Breast epithelium (tissue), 4 donors: ENCODE data around the gene METTL8. TPM values are rescaled to one million over a fixed set of nuclear protein-coding genes. Genes with fewer than 3 reads are reported as not detected.
"Not testable (repeated sequence)": the region's sequence is repeated elsewhere in the genome, so short reads cannot be mapped to it uniquely, and the experiment has no call there.

Experiments used
- DNase-seq, 2 donors: peaks; one replicate each; pipeline ENCODE4 v3.0.0-alpha.2; 2019; ENCODE audit warnings: low spot score in 2 of 2
- H3K27ac ChIP-seq, 2 donors: fragments of 200-600 bp; sonication (generic) in 1 of 2; one replicate each; pipeline ENCODE4 v1.5.1; 2016 to 2019; ENCODE audit warnings: mild to moderate bottlenecking in 1 of 2
- H3K27me3 ChIP-seq, 2 donors: fragments of 200-600 bp; sonication (generic) in 1 of 2; one replicate each; pipeline versions ENCODE4 v1.5.1 to v1.6.0; 2017 to 2019; ENCODE audit warnings: control low read depth in 1 of 2, mild to moderate bottlenecking in 1 of 2
- H3K36me3 ChIP-seq: fragments of 200-600 bp; one replicate; pipeline ENCODE4 v1.5.1; 2019
- H3K4me1 ChIP-seq, 2 donors: fragments of 200-600 bp; sonication (generic); one replicate each; pipeline ENCODE4 v1.5.1; 2016 to 2019; ENCODE audit warnings: control low read depth in 1 of 2
- H3K4me3 ChIP-seq, 3 donors: fragments of 200-600 bp; sonication (generic); 1 replicate in 2 of 3; 2 replicates in 1 of 3; pipeline ENCODE4 v1.5.1; 2016 to 2019; ENCODE audit warnings: mild to moderate bottlenecking in 3 of 3, moderate library complexity in 2 of 3
- H3K9me3 ChIP-seq, 2 donors: fragments of 200-600 bp; sonication (generic) in 1 of 2; one replicate each; pipeline ENCODE4 v1.5.1; 2016 to 2019; ENCODE audit warnings: control low read depth in 1 of 2
- CTCF ChIP-seq, 3 donors: fragments of 450-650 bp; IDR thresholded peaks; one replicate each; pipeline ENCODE4 v1.5.1; 2016 to 2017; ENCODE audit warnings: antibody characterized with exemption in 3 of 3, mild to moderate bottlenecking in 3 of 3, moderate library complexity in 3 of 3
- POLR2A ChIP-seq: fragments of 450-650 bp; IDR thresholded peaks from one replicate; pipeline ENCODE4 v1.6.1; 2016; ENCODE audit warnings: antibody characterized with exemption, mild to moderate bottlenecking, moderate library complexity
- POLR2AphosphoS5 ChIP-seq, 3 donors: sonication (generic); formaldehyde crosslinking; IDR thresholded peaks; one replicate each; pipeline ENCODE4 v1.6.1; 2017; ENCODE audit warnings: antibody characterized with exemption in 3 of 3
- intact Hi-C: fragments of 100-400 bp; cut with DNase I; formaldehyde crosslinking; loops from one replicate; pipeline ENCODE4 v1.15.1; 2023; ENCODE audit warnings: low total_unique reads
- total RNA-seq, 3 donors: library from RNA; depleted of rRNA; stranded (reverse); fragments of >200 nt; gene quantifications; one replicate each; pipeline ENCODE4 v1.1.0, GENCODE V29; 2016

Gene METTL8
- total RNA-seq, 3 donors from 2014 or later: 21.4 to 26.9 (median 22.9) TPM

GRCh38 chr2:171315781-171316180 is 118.0 kb downstream of the METTL8 start:
- Histone ChIP-seq H3K36me3 (no peaks in the 10 kb centered on the region), H3K27ac (no peak overlapping the region), H3K9me3 (peaks cover 12 to 13% of the 10 kb centered on the region in 2 donors), H3K4me3 (no peak overlapping the region), H3K27me3 (no peaks in the 10 kb centered on the region), H3K4me1 (no peaks in the 10 kb centered on the region)
- TF ChIP-seq POLR2AphosphoS5 (IDR thresholded peaks at IDR 0.05) (no peak), POLR2A (no peak), CTCF (IDR thresholded peaks at IDR 0.05) (no peak)
- intact Hi-C loops: no loop called here
- no peak for DNase-seq

GRCh38 chr2:171312182-171312581 is 121.6 kb downstream of the METTL8 start:
- H3K4me1 ChIP-seq, intact Hi-C loops, H3K27me3 ChIP-seq, H3K36me3 ChIP-seq, H3K27ac ChIP-seq, H3K4me3 ChIP-seq, DNase-seq: not testable (repeated sequence)
- H3K9me3 ChIP-seq: peaks cover 12 to 13% of the 10 kb centered on the region in 2 donors

- H3K4me3 ChIP-seq, H3K36me3 ChIP-seq, H3K4me1 ChIP-seq, DNase-seq, H3K27me3 ChIP-seq, intact Hi-C loops, H3K27ac ChIP-seq: not testable (repeated sequence)
- H3K9me3 ChIP-seq: peaks cover 12 to 13% of the 10 kb centered on the region in 2 donors
Observed at GRCh38 chr2:171311589-171311988, 122.2 kb downstream of the METTL8 start.

GRCh38 chr2:171310889-171311288 is 122.9 kb downstream of the METTL8 start:
- H3K36me3 ChIP-seq: no peaks in the 10 kb centered on the region
- TF ChIP-seq POLR2A: no peak
- no peak for TF ChIP-seq POLR2AphosphoS5 (IDR thresholded peaks at IDR 0.05)
- TF ChIP-seq CTCF (IDR thresholded peaks at IDR 0.05): no peak
- no peak for DNase-seq
- H3K27me3 ChIP-seq: no peaks in the 10 kb centered on the region
- no peak overlapping the region for H3K27ac ChIP-seq
- no peak overlapping the region for H3K4me3 ChIP-seq
- intact Hi-C loops: no loop called here
- H3K9me3 ChIP-seq: peaks cover 12 to 13% of the 10 kb centered on the region in 2 donors
- H3K4me1 ChIP-seq: no peaks in the 10 kb centered on the region

- Histone ChIP-seq H3K4me3 (no peak overlapping the region), H3K9me3 (peaks cover 12 to 13% of the 10 kb centered on the region in 2 donors), H3K4me1 (no peaks in the 10 kb centered on the region), H3K27ac (no peak overlapping the region), H3K36me3 (no peaks in the 10 kb centered on the region), H3K27me3 (no peaks in the 10 kb centered on the region)
- no peak for TF ChIP-seq CTCF (IDR thresholded peaks at IDR 0.05)
- TF ChIP-seq POLR2AphosphoS5 (IDR thresholded peaks at IDR 0.05): no peak
- no peak for TF ChIP-seq POLR2A
- intact Hi-C loops: no loop called here
- no peak for DNase-seq
Observed at GRCh38 chr2:171309455-171310286, 124.1 kb downstream of the METTL8 start.

GRCh38 chr2:171308280-171309054 is 125.3 kb downstream of the METTL8 start:
- Histone ChIP-seq H3K4me3 (no peak overlapping the region), H3K36me3 (no peaks in the 10 kb centered on the region), H3K27ac (no peak overlapping the region), H3K9me3 (peaks cover 12 to 13% of the 10 kb centered on the region in 2 donors), H3K4me1 (no peaks in the 10 kb centered on the region), H3K27me3 (no peaks in the 10 kb centered on the region)
- DNase-seq: no peak
- intact Hi-C loops: no loop called here
- TF ChIP-seq POLR2A (no peak), POLR2AphosphoS5 (IDR thresholded peaks at IDR 0.05) (no peak), CTCF (IDR thresholded peaks at IDR 0.05) (no peak)
